Smooth muscle cell (in vitro differentiated cells): ENCODE results near the gene HCN1. TPM values are rescaled to one million over a fixed set of nuclear protein-coding genes. Genes with fewer than 3 reads are reported as not detected.

ENCODE experiments used
- DNase-seq: peaks from one replicate; lab custom pipeline; 2025; ENCODE audit not compliant: unreplicated experiment; lab: John Stamatoyannopoulos, UW
- H2AFZ ChIP-seq: fragments of 200-600 bp; sonication (generic); 2 replicates; pipeline ENCODE4 v1.6.0; 2016; ENCODE audit warnings: antibody characterized with exemption, low read depth, mild to moderate bottlenecking
- H3F3A ChIP-seq: fragments of 200-600 bp; sonication (generic); 2 replicates; pipeline ENCODE4 v1.6.0; 2017; ENCODE audit warnings: antibody characterized with exemption, low read depth
- H3K27ac ChIP-seq: fragments of 200-600 bp; sonication (generic); 2 replicates; pipeline ENCODE4 v1.5.1; 2016; ENCODE audit warnings: low read depth, mild to moderate bottlenecking
- H3K27me3 ChIP-seq: fragments of 200-600 bp; sonication (generic); 2 replicates; pipeline ENCODE4 v1.6.1; 2016; ENCODE audit warnings: low read depth, mild to moderate bottlenecking
- H3K36me3 ChIP-seq: fragments of 200-600 bp; sonication (generic); 2 replicates; pipeline ENCODE4 v1.5.1; 2016; ENCODE audit warnings: low read depth
- H3K4me1 ChIP-seq: fragments of 200-600 bp; sonication (generic); 2 replicates; pipeline ENCODE4 v1.5.1; 2016; ENCODE audit warnings: low read depth
- H3K4me2 ChIP-seq: fragments of 200-600 bp; sonication (generic); 2 replicates; pipeline ENCODE4 v1.6.0; 2016; ENCODE audit warnings: mild to moderate bottlenecking
- H3K4me3 ChIP-seq: fragments of 200-600 bp; sonication (generic); 2 replicates; pipeline ENCODE4 v1.5.1; 2016; ENCODE audit warnings: mild to moderate bottlenecking
- H3K79me2 ChIP-seq: fragments of 200-600 bp; sonication (generic); 2 replicates; pipeline ENCODE4 v1.6.0; 2016; ENCODE audit warnings: low read depth, mild to moderate bottlenecking
- H3K9ac ChIP-seq: fragments of 200-600 bp; sonication (generic); 2 replicates; pipeline ENCODE4 v1.6.0; 2016; ENCODE audit warnings: low read depth
- H3K9me3 ChIP-seq: fragments of 200-600 bp; sonication (generic); replicated peaks from 2 replicates; pipeline ENCODE4 v1.5.1; 2016; ENCODE audit warnings: low read depth
- H4K20me1 ChIP-seq: fragments of 200-600 bp; sonication (generic); 2 replicates; pipeline ENCODE4 v1.6.0; 2016; ENCODE audit warnings: low read depth
- CTCF ChIP-seq: fragments of 200-600 bp; sonication (generic); IDR thresholded peaks from 2 replicates; pipeline ENCODE4 v1.5.1; 2017; ENCODE audit warnings: borderline replicate concordance, mild to moderate bottlenecking, antibody characterized with exemption; ENCODE audit not compliant: insufficient read depth, poor library complexity, severe bottlenecking
- WGBS: methylation state at CpG from one replicate; pipeline ENCODE4 v1.1.7; 2016; ENCODE audit warnings: low lambda C conversion rate; 5-methylcytosine and 5-hydroxymethylcytosine counted together
- polyA plus RNA-seq: library from polyadenylated mRNA; unstranded; fragments of >200 nt; fragmentation: Nextera tagmentation; extraction: Ambion mirVana; gene quantifications from 2 replicates; pipeline ENCODE4 v1.2.1, GENCODE V29; 2016
- total RNA-seq: library from RNA; depleted of rRNA; stranded (reverse); fragments of >200 nt; gene quantifications from 2 replicates; pipeline ENCODE4 v1.2.3, GENCODE V29; 2014

HCN1 gene
- total and polyA plus RNA-seq, 2 experiments from 2014 or later: not detected

- Histone ChIP-seq H4K20me1 (no peaks in the 10 kb centered on the region), H2AFZ (no peak overlapping the region), H3K4me2 (no peak overlapping the region), H3K4me3 (no peak overlapping the region), H3K36me3 (no peaks in the 10 kb centered on the region), H3K9me3 (no peaks in the 10 kb centered on the region), H3K79me2 (no peaks in the 10 kb centered on the region), H3K4me1 (no peaks in the 10 kb centered on the region), H3K27me3 (peaks cover 29% of the 10 kb centered on the region), H3F3A (no peaks in the 10 kb centered on the region), H3K27ac (no peak overlapping the region), H3K9ac (no peak overlapping the region)
- DNase-seq: no peak
- TF ChIP-seq CTCF: no peak
- 84% methylated on average over 3 of the region's 3 CpGs for WGBS
Observed at GRCh38 chr5:45692481-45692880, 3.7 kb downstream of the HCN1 start.

- H3K4me3 ChIP-seq: no peak overlapping the region
- no peaks in the 10 kb centered on the region for H3F3A ChIP-seq
- TF ChIP-seq CTCF: no peak
- H3K27ac ChIP-seq: no peak overlapping the region
- DNase-seq: no peak
- no peaks in the 10 kb centered on the region for H3K36me3 ChIP-seq
- WGBS: 83% methylated on average over 4 of the region's 4 CpGs
- no peaks in the 10 kb centered on the region for H4K20me1 ChIP-seq
- H3K4me1 ChIP-seq: no peaks in the 10 kb centered on the region
- H2AFZ ChIP-seq: no peak overlapping the region
- peaks cover 22% of the 10 kb centered on the region for H3K27me3 ChIP-seq
- H3K4me2 ChIP-seq: no peak overlapping the region
- H3K79me2 ChIP-seq: no peaks in the 10 kb centered on the region
- no peak overlapping the region for H3K9ac ChIP-seq
- H3K9me3 ChIP-seq: no peaks in the 10 kb centered on the region
Observed at GRCh38 chr5:45691656-45692055, 4.5 kb downstream of the HCN1 start.

- no peaks in the 10 kb centered on the region for H4K20me1 ChIP-seq
- H3K27ac ChIP-seq: no peak overlapping the region
- DNase-seq: no peak
- TF ChIP-seq CTCF: no peak
- H3K36me3 ChIP-seq: no peaks in the 10 kb centered on the region
- no peak overlapping the region for H3K9ac ChIP-seq
- no peaks in the 10 kb centered on the region for H3F3A ChIP-seq
- H3K27me3 ChIP-seq: no peaks in the 10 kb centered on the region
- H3K4me2 ChIP-seq: no peak overlapping the region
- H2AFZ ChIP-seq: no peak overlapping the region
- H3K79me2 ChIP-seq: no peaks in the 10 kb centered on the region
- WGBS: 84% methylated on average over 2 of the region's 2 CpGs
- no peaks in the 10 kb centered on the region for H3K9me3 ChIP-seq
- no peaks in the 10 kb centered on the region for H3K4me1 ChIP-seq
- H3K4me3 ChIP-seq: no peak overlapping the region
Observed at GRCh38 chr5:45687701-45688100, 8.5 kb downstream of the HCN1 start.

- H3K4me1 ChIP-seq: no peaks in the 10 kb centered on the region
Observed at GRCh38 chr5:45686620-45687019, 9.6 kb downstream of the HCN1 start.

More at GRCh38 chr5:45686620-45687019, 9.6 kb downstream of the HCN1 start:
- no peaks in the 10 kb centered on the region for H3K79me2 ChIP-seq
- no peak overlapping the region for H3K4me3 ChIP-seq
- H3K36me3 ChIP-seq: no peaks in the 10 kb centered on the region
- H3F3A ChIP-seq: no peaks in the 10 kb centered on the region
- H3K4me2 ChIP-seq: no peak overlapping the region
- no peak overlapping the region for H2AFZ ChIP-seq
- H3K9ac ChIP-seq: no peak overlapping the region
- DNase-seq: no peak
- no peaks in the 10 kb centered on the region for H3K27me3 ChIP-seq
- H3K27ac ChIP-seq: no peak overlapping the region
- H3K9me3 ChIP-seq: no peaks in the 10 kb centered on the region
- no peak for TF ChIP-seq CTCF
- H4K20me1 ChIP-seq: no peaks in the 10 kb centered on the region
- 91% methylated on average over 2 of the region's 2 CpGs for WGBS
